Left forelimb (tissue), 1 donor: ENCODE data around the gene SLC35F3.
"Not testable (repeated sequence)": the region's sequence is repeated elsewhere in the genome, so short reads cannot be mapped to it uniquely, and the experiment has no call there.

ENCODE experiments used
- DNase-seq: peaks from one replicate; pipeline ENCODE4 v3.0.0-alpha.2; 2018; ENCODE audit warnings: low spot score

The SLC35F3 gene

GRCh38 chr1:234226113-234226818 is 321.8 kb downstream of the SLC35F3 start:
- DNase-seq, result no peak

GRCh38 chr1:234226819-234227165 is 322.3 kb downstream of the SLC35F3 start:
- no peak for DNase-seq

GRCh38 chr1:234229581-234230387 is 325.3 kb downstream of the SLC35F3 start:
- DNase-seq, result no peak

GRCh38 chr1:234230414-234230862 is 326.0 kb downstream of the SLC35F3 start:
- DNase-seq, result no peak

- no peak for DNase-seq
These were observed 326.8 kb downstream of the SLC35F3 start for GRCh38 chr1:234231061-234231892.

- no peak for DNase-seq
These were observed 327.4 kb downstream of the SLC35F3 start for GRCh38 chr1:234231893-234232276.

GRCh38 chr1:234234199-234234598 is 329.7 kb downstream of the SLC35F3 start:
- DNase-seq, result no peak

- DNase-seq, result no peak
These were observed 331.0 kb downstream of the SLC35F3 start for GRCh38 chr1:234235434-234235881.

GRCh38 chr1:234237393-234237792 is 332.9 kb downstream of the SLC35F3 start:
- no peak for DNase-seq

GRCh38 chr1:234238060-234238459 is 333.6 kb downstream of the SLC35F3 start:
- DNase-seq, result no peak

- no peak for DNase-seq
These were observed 335.0 kb downstream of the SLC35F3 start for GRCh38 chr1:234239515-234239914.

- DNase-seq, result no peak
These were observed 335.5 kb downstream of the SLC35F3 start for GRCh38 chr1:234239936-234240335.

- DNase-seq, result no peak
These were observed 336.2 kb downstream of the SLC35F3 start for GRCh38 chr1:234240680-234241079.

- no peak for DNase-seq
These were observed 337.5 kb downstream of the SLC35F3 start for GRCh38 chr1:234241941-234242490.

- DNase-seq, result no peak
These were observed 339.2 kb downstream of the SLC35F3 start for GRCh38 chr1:234243521-234244260.

GRCh38 chr1:234244482-234244881 is 340.0 kb downstream of the SLC35F3 start:
- no peak for DNase-seq

- no peak for DNase-seq
These were observed 342.2 kb downstream of the SLC35F3 start for GRCh38 chr1:234246638-234247116.

- not testable (repeated sequence) for DNase-seq
These were observed 343.3 kb downstream of the SLC35F3 start for GRCh38 chr1:234247746-234248145.

GRCh38 chr1:234250747-234251146 is 346.3 kb downstream of the SLC35F3 start:
- no peak for DNase-seq

- no peak for DNase-seq
These were observed 349.3 kb downstream of the SLC35F3 start for GRCh38 chr1:234253732-234254131.

GRCh38 chr1:234256359-234256758 is 351.9 kb downstream of the SLC35F3 start:
- DNase-seq, result no peak
